GM13976 (cell line): ENCODE measurements around the gene OSBPL7.

Experiments
- DNase-seq: peaks from one replicate; pipeline ENCODE4 v3.0.0; 2012; ENCODE audit warnings: low spot score
- CTCF ChIP-seq: IDR thresholded peaks from 2 replicates; pipeline ENCODE4 v1.5.1; 2012; ENCODE audit warnings: borderline replicate concordance, mild to moderate bottlenecking; ENCODE audit not compliant: insufficient read depth; ENCODE audit errors: extremely low read depth, missing control alignments, control extremely low read depth
- in situ Hi-C: fragments of 300-500 bp; cut with MboI; formaldehyde crosslinking; loops from one replicate; pipeline ENCODE4 v1.12.0; 2022; ENCODE audit warnings: low sequenced_read_pairs, mixed read lengths, inconsistent platforms; ENCODE audit not compliant: unreplicated experiment

OSBPL7 gene

GRCh38 chr17:47811709-47812108, 9.9 kb downstream of the OSBPL7 start:
- TF ChIP-seq CTCF, result no peak
- no peak for DNase-seq
- in situ Hi-C loops, result no loop called here

GRCh38 chr17:47810901-47811635, 10.5 kb downstream of the OSBPL7 start:
- in situ Hi-C loops, result no loop called here
- TF ChIP-seq CTCF, result no peak
- DNase-seq, result no peak

- in situ Hi-C loops, result no loop called here
- TF ChIP-seq CTCF, result no peak
- DNase-seq, result peak; percentile 70
Measured at GRCh38 chr17:47810200-47810821, 11.3 kb downstream of the OSBPL7 start.

- in situ Hi-C loops, result no loop called here
- TF ChIP-seq CTCF, result no peak
- DNase-seq, result no peak
Measured at GRCh38 chr17:47808830-47809480, 12.6 kb downstream of the OSBPL7 start.

- in situ Hi-C loops, result no loop called here
- TF ChIP-seq CTCF, result no peak
- no peak for DNase-seq
Measured at GRCh38 chr17:47808036-47808829, 13.4 kb downstream of the OSBPL7 start.

- in situ Hi-C loops, result no loop called here
- TF ChIP-seq CTCF, result no peak
Measured at GRCh38 chr17:47807421-47807820, 14.2 kb downstream of the OSBPL7 start.

More at GRCh38 chr17:47807421-47807820, 14.2 kb downstream of the OSBPL7 start:
- no peak for DNase-seq
